Stimulated activated CD8-positive, alpha-beta memory T cell treated with anti-CD3 and anti-CD28 coated beads, Interleukin-4, amount 100 ng/mL, for 1 hour (primary cell): ENCODE measurements around the gene CEBPB.
"Not testable (repeated sequence)": the region's sequence is repeated elsewhere in the genome, so short reads cannot be mapped to it uniquely, and the experiment has no call there.

Source experiments
- DNase-seq, 2 donors: peaks; one replicate each; pipeline ENCODE4 v3.0.0-alpha.2; 2020; ENCODE audit warnings: low read depth in 2 of 2, low spot score in 1 of 2

Gene CEBPB

GRCh38 chr20:50192364-50193198 is 2.0 kb downstream of the CEBPB start:
- DNase-seq, result peak; percentile 40 to 55

DNA sequence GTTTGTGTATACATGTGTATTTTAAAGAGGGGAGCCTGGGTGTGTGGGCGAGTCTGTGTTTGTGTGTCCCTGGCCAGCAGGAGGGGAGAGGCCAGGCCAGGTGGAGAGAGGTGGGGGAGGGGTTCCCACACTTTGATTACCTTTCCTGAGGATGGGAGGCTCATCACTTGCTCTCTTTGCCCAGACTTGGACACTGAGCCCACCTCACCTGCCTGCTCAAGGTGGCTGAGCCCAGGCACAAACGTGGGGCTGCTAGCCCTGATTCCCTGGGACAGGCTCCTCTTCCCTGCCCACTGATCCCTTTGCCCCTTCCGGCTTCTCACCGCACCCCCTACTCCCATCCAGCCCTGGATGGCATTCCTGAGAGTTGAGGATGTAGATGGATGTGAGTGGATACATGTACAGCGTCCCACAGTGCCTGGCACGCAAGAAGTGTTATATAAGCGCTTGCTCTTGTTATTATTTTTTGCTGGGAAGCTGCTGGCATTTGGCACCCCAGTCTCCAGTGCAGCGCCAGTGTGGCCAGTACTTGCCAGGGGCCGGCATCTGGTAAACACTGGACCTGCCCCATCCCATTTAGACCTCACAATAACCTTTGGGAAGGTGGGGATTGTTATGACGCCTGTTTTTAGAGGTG is 2.7 kb downstream of the CEBPB start:
- no peak for DNase-seq

- DNase-seq, result no peak
These were observed 3.3 kb downstream of the CEBPB start for GRCh38 chr20:50193836-50194421.

- DNase-seq, result no peak
These were observed 3.8 kb downstream of the CEBPB start for GRCh38 chr20:50194422-50194830.

DNA sequence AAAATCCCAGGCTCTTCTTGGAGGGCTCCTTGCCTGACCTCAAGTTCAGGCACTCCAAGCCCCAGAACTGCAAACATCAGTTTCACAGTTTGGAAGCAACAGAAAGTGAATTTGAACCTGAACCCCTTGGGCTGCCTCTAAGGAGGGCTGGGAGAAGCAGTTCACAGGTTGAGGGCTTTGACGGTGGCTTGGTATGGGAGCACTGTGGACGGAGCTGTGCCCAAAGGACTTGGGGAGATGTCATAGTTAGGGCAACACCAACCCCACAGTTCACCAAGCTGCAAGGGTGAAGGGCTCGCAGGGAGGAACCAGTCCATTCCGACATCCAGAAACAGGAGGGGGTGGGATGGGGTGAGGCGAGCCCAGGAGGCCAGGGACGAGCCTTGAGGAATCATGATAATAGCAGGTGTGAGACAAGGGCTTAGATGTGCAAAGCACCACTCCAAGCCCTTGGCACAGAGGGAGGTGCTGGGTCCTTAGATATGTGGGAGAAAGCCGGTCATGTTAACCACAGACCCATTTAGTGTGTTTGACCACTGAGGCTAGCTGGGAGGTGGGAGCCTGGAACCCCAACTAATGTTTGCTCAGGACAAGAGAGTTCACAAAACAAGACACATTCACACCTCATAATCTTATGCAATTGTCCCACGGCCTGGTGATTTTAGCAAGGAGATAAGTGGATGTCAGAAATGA is 4.3 kb downstream of the CEBPB start:
- no peak for DNase-seq

DNA sequence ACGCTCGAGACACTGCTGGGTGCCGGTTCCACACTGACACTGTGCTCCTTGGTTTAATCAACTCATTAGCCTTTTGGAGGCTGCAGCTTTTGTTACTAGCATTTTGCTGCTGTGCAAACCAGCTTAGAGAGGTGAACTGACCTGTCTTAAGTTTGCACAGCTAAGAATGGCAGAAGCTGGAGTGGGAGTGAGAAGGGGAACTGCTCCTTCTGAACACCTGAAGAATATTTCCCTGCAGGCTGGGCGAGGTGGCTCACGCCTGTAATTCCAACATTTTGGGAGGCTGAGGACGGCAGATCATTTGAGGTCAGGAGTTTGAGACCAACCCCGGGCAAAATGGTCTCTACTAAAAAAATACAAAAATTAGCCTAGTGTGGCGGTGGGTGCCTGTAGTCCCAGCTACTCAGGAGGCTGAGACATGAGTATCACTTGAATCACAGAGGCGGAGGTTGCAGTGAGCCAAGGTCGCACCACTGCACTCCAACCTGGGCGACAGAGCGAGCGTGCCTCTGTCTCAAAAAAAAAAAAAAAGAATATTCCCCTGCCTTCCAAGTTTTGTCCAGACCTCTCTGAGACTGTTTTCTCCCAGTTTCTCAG is 5.0 kb downstream of the CEBPB start:
- no peak for DNase-seq

DNA sequence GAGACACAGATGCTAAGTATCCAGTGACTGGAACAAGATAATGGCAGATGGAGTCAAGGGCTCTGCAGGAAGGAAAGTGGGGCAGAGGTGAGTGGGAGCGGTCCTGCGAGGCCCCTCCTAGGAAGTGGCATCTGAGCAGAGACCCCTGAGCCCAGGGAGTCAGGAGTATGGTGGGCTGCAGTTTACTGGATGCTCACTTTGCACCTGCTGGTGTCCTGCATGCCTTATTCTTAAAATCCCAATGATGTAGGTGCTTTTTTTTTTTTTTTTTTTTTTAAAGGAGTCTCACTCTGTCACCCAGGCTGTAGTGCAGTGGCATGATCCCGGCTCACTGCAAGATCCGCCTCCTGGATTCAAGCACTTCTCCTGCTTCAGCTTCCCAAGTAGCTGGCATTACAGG is 5.6 kb downstream of the CEBPB start:
- DNase-seq, result no peak

GRCh38 chr20:50196896-50197295 is 6.3 kb downstream of the CEBPB start:
- no peak for DNase-seq

DNA sequence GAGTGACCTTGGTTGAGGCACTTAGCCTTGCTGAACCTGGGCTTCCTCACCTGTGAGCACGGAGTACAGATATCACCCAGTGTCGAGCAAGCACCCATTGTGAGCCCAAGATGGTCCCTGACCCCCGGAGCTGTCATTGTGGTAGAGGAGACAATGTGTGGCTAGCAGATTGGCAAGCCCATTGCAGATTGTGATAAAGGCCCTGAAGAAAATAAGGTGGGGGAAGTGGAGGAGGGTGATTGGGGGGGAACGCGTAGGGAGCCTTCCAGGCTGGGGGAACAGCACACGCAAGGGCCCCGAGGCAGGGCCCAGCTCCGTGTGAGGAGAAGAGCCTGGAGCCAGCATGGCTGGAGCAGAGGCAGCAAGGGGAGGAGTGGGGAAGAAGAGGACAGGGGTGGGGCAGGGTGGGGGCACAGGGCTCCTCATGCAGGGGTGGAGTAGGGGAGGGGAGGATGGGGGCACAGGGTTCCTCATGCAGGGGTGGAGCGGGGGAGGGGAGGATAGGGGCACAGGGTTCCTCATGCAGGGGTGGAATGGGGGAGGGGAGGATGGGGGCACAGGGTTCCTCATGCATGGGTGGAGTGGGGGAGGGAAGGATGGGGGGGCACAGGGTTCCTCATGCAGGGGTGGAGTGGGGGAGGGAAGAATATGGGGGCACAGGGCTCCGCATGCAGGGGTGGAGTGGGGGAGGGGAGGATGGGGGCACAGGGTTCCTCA is 7.0 kb downstream of the CEBPB start:
- DNase-seq, result no peak

DNA sequence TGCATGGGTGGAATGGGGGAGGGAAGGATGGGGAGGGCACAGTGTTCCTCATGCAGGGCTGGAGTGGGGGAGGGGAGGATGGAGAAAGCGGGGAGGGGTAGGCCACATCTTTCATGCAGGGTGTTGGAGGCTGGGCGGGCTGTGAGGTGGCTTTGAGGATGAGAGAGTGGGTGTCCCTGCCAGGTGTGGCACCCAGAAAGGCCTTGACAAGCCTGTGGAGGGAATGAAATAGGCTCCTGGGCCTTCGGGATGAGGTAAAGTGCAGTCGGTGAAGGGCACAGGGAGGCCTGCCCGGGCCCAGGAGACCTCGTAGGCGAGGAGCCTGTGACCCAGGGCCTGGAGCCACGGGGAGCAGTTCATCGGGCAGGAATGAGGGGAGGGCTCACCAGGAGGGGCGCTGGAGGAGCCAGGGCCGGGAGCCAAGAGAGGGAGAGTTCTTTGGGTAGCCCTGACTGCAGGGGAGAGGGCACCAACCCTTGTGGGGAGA is 7.6 kb downstream of the CEBPB start:
- DNase-seq, result no peak

- DNase-seq, result no peak
These were observed 8.1 kb downstream of the CEBPB start for GRCh38 chr20:50198716-50199115.

DNA sequence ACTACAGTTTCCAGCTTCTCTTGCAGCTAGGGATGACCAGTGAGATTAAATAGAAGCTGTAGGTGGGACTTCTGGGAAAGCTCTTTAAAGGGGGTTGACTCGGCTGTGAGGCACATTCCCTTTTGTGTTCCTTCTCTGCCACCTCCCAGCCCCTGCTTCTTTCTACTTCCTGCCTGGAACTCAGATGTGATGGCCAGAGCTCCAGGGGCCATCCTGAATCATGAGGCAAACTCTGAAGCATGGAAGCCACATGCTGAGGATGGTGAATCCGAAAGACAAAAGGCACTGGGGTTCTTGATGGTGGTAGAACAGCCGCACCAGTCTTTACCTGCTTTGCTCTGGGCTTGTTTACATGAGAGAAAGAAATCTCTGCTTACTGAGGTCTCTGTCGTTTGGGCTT is 9.1 kb downstream of the CEBPB start:
- DNase-seq, result no peak

DNA sequence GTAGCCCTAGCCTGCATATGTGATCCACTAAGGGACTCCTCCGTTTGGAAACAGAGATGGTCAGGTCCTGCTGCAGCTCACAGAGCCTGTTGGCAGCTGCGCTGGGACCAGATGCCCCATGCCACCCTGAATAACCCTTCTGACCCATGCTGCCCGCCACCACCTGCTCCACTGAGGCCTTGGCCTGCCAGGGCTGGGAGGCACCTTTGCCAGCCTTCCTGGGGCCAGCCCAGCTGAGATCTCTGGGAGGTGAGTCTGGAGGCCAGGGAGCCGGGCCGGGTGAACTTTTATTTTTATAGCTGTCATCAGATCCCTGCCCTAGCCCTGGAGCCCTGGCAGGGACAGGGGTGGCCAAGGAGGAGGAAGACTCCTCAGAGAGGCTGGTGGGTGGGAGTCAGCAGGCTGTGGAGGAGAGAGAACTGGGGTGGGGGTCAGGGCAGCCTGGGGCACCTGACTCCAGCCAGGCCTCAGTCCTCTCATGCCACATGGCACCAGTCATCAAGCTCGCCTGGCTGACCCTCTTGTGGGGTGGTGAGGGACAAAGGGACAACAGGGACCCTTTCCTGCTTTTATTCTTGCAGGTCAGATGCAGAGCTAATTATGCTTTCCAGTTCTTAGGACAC is 10.0 kb downstream of the CEBPB start:
- no peak for DNase-seq

DNA sequence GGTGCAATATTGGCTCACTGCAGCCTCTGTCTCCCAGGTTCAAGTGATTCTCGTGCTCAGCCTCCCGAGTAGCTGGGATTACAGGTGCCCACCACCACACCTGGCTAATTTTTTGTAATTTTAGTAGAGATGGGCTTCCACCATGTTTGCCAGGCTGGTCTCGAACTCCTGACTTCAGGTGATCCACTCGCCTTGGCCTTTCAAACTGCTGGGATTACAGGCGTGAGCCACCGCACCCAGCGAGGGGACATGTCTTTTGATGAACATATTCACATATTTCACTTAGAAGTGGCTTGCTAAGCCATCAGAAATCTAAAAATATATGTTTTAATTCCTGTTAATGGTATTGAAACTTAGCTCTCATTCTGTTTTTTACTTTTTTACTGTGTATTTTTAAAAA is 11.1 kb downstream of the CEBPB start:
- not testable (repeated sequence) for DNase-seq

DNA sequence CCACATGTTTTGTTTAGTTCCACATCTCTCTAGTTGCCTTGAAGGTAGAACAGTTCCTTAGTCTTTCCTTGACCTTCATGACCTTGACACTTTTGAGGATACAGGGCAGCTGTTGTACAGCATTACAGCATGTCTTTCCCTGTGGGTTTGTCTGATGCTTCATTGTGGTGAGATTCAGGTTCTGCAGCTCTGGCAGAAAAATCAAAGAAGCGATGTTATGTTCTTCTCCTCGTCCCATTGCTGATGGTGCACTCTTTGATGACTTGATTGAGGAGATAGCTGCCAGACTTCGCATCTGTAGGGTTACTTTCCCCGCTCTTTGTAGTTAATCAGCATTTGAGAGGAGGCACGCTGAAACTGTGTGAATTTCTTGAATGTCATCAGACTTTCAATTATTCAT is 12.0 kb downstream of the CEBPB start:
- no peak for DNase-seq

DNA sequence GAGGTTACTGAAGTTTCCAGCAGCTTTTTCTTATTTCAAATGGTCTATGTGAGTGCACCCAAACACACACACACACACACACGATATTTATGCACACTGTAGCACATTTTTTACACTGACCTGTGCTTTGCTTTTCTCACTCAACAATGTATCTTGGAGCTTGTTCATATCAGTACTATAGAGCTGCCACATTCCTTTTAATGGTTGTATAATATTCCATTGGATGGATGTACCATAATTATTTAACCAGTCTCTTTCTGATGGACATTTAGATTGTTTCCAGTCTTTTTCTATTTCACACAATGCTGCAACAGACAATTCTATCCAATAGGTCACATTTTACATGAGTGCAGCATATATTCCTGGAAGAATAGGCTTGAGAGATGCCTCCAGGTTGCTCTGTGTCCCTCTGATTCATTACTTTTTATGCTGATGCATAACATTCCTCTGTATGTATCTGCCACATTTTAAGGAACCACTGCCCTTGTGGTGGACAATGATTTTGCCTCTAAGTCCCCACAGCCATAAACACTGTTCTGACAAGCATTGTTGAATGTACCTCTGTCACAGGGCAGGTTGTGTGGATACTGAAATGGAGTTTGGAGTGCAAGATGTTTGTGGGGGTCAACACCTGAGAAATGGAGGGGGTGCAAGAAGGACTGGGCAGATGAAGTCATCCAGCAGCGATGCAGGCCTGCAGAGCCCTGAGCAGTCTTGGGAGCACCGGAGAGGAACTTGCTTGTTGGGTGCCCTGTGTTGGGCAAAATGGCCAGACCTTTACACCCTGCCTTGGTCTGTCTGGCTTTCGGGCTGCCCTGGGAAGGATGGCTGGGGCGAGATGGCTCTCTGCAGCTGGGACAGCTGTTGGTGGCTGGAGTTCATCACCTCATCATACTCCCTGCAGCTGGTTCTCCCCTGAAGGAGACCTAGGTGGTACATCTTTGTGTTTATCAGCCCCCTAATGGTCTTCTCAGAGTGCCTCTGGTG is 13.6 kb downstream of the CEBPB start:
- DNase-seq, result no peak

DNA sequence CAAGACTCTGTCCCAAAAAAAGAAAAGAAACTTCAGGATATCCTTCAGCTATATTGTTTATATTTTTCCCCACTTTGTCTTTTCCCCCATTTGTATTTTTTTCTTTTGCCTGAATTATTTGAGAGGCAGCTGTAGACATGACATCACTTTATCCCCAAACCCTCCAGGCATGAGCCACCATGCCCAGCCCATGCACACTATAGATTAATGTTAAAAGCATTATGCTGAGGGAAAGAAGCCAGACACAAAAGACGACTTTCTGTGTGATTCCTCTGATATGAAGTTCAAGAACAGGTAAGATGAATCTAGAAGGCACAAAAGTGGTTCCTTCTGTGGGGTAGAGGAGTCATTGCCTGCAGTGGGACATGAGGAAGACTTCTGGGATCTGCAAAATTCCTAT is 16.4 kb downstream of the CEBPB start:
- no peak for DNase-seq

GRCh38 chr20:50208085-50208491 is 17.5 kb downstream of the CEBPB start:
- DNase-seq, result no peak

DNA sequence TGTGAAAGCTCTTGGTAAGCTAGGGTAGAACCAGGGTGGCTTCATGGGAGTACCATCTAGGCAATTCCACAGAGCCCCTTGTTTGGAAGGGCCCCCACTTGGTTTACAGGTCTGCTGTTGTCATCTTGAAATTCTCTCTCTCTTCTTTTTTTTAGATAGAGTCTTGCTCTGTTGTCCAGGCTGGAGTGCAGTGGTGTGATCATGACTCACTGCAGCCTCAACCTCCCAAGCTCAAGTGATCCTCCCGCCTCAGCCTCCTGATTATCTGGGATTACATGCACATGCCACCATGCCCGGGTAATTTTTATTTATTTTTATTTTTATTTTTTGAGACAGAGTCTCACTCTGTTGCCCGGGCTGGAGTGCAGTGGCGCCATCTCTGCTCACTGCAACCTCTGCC is 18.2 kb downstream of the CEBPB start:
- DNase-seq, result not testable (repeated sequence)
